ENCODE results near the gene PLEKHM3.

Gene PLEKHM3

GRCh38 chr2:207991944-207992343 lies 33.4 kb downstream of the PLEKHM3 start:
- no peak for FAIRE-seq

GRCh38 chr2:207990784-207991183 lies 34.5 kb downstream of the PLEKHM3 start:
- FAIRE-seq = no peak

DNA sequence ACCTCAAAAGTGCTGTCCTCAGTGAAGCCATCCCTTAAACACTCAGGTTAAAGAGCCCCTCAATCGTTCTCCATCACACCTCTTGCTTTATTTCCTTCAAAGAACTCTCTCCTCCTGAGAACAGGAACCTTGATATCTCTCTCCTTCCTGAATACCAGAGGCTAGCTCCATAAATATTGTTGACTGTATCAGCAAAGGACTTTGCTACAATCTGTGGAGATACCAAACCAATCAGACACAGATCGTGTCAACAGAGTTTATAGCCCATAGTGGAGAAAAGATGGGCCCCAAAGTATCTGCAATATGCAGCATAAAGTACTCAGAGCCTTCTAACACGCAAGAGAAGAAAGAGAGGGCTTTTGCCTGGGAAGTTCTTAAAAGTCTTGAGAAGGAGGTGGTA lies 36.4 kb downstream of the PLEKHM3 start:
- FAIRE-seq = no peak

GRCh38 chr2:207987025-207987716 lies 38.2 kb downstream of the PLEKHM3 start:
- no peak for FAIRE-seq

- no peak for FAIRE-seq
Measured at GRCh38 chr2:207984765-207985480, 40.4 kb downstream of the PLEKHM3 start.

DNA sequence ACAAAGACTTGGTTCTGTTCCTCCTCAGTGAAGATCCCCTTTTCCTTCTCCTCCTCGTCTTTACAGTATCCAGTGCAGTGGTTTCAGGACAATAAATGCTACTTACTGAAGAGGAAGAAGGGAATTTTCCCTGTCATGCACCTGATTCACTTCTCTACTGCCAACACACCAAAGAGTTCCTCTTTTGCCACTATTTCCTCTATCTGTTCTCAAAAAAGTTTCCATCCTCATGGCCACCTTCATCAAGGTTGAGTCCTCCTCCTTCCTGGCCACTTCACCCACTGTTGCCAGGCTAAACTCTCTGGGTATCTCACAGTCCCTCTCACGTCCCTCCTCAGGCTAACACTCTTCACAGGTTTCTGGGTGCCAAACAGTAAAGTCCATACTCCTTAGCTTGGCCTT lies 41.7 kb downstream of the PLEKHM3 start:
- no peak for FAIRE-seq

GRCh38 chr2:207978177-207978948 lies 47.0 kb downstream of the PLEKHM3 start:
- no peak for FAIRE-seq

- no peak for FAIRE-seq
Measured at GRCh38 chr2:207975921-207976320, 49.4 kb downstream of the PLEKHM3 start.

- no peak for FAIRE-seq
Measured at GRCh38 chr2:207974216-207974605, 51.1 kb downstream of the PLEKHM3 start.

- FAIRE-seq = no peak
Measured at GRCh38 chr2:207970826-207971180, 54.5 kb downstream of the PLEKHM3 start.

DNA sequence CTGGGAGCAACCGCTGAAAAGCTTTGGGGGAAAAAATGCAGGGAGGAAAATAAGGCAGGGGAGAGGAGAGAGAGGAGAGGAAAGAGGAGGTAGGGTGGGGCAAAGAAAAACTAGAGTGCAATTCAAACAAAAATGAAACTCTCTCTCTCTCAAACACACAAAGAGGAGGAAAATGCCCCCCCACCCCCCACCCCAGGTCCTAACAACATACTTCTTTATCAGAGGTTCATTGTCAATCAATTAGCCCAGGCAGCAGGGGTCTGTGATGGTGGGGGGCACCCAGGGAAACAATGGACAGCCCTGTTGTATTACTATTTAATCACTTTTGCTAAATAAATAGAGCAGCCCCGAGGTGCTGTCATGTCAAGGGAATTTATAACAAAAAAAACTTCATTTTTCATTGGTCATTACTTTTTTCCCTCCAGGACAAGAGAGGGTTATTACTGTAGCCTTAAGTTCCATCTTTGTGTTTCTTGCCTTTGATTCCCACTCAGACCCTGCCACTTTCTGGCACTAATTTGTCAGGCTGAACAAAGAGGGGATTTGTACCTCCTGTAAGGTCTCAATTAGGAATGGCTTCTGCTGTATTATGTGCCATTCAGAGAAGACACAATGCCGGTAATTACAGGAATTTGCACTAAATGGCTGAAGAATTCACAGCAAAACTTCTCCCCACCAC lies 55.0 kb downstream of the PLEKHM3 start:
- FAIRE-seq = no peak

DNA sequence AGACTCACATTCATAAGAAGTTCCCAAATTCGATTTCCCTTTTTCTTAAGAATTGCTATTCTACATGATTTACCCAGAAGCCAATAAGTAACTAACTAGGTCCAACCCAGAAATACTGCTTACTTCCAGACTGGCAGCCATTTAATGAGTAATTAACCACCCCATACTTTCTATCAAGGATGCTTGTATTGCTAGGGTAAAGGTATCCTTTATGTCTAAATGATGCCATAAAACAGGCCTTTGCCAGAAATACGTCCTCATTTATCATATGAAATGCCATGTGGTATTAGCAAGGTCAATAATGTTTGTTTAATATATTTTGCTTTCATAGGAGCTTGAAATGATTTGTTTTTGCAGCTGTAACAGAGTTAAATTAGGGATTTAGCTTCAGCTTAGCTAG lies 56.1 kb downstream of the PLEKHM3 start:
- FAIRE-seq = no peak

GRCh38 chr2:207967121-207967520 lies 58.2 kb downstream of the PLEKHM3 start:
- FAIRE-seq = no peak

DNA sequence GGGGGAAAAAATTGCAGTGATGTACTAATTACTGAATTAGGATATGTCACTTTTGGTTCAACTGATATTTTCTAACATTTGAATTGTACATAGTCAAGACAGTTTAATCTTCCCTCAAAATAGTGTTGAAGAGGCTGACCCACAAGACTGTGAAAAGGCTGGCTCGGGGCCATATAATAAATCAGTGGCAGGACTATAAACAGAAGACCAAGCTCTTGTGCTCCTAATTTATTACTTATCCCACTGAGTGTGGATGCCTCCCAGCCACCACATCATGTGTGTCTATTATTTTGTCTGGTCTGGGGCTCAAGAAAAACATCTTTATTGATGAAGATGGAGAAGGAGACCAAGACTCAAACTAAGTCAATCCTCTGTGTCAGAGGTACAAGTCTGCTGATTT lies 64.4 kb downstream of the PLEKHM3 start:
- no peak for FAIRE-seq

- FAIRE-seq = no peak
Measured at GRCh38 chr2:207960090-207960489, 65.2 kb downstream of the PLEKHM3 start.

GRCh38 chr2:207956771-207957170 lies 68.6 kb downstream of the PLEKHM3 start:
- no peak for FAIRE-seq

DNA sequence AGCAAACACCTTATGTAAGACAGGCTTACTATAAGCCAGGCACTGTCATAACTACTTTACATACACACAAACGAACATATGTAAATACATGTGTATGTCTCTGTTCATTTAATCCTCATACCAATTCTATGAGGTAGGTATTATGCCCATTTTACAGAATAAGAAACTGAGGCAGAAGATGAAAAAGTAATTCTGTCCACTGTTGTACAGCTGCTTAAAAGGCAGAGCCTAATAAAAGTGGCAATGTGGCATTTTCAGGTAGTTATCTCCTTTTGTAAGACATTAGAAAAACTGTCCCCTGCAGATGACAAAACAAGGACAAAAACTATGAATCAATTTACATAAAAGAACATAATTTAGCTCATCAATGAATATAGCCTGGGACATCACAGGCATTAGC lies 69.9 kb downstream of the PLEKHM3 start:
- FAIRE-seq = no peak

DNA sequence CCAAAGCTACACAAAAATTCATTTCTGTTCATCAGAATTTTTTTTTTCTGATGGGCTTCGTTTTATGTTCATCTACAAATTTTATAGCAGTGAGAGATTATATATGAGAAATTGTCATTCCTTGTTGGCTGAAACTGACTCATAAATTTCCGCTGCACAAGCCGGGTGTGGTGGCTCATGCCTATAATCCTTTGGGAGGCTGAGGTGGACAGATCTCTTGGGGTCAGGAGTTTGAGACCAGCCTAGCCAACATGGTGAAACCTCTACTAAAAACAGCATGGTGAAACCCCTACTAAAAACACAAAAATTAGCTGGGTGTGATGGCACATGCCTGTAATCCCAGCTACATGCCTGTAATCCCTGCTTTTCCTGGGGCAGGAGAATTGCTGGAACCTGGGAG lies 72.0 kb downstream of the PLEKHM3 start:
- FAIRE-seq = no peak

GRCh38 chr2:207952564-207953345 lies 72.6 kb downstream of the PLEKHM3 start:
- FAIRE-seq = no peak

GRCh38 chr2:207951734-207952470 lies 73.4 kb downstream of the PLEKHM3 start:
- no peak for FAIRE-seq

GRCh38 chr2:207950761-207951114 lies 74.6 kb downstream of the PLEKHM3 start:
- no peak for FAIRE-seq
